ENCODE measurements around the gene CFAP46.

- no peak for TF ChIP-seq ISL1 (CRISPR knock-in tag; IDR thresholded peaks at IDR 0.05)
- TF ChIP-seq ZC3H10 (CRISPR knock-in tag; IDR thresholded peaks at IDR 0.05), result no peak
- no peak for TF ChIP-seq CSDC2 (CRISPR knock-in tag; IDR thresholded peaks at IDR 0.05)
- no peak for TF ChIP-seq ZFP3 (CRISPR knock-in tag; IDR thresholded peaks at IDR 0.05)
- TF ChIP-seq PATZ1 (CRISPR knock-in tag; IDR thresholded peaks at IDR 0.05; ENCODE audit: borderline replicate concordance), result no peak
Observed at GRCh38 chr10:132812520-132812919, 129.8 kb downstream of the CFAP46 start.

All from SK-N-SH treated with all-trans-retinoic acid at 6 μM for 48 hours (cell line).